ENCODE data around the gene PRDM15. TPM values are rescaled to one million over a fixed set of nuclear protein-coding genes. Genes with fewer than 3 reads are reported as not detected.

PRDM15 gene
- total and polyA plus RNA-seq, 2 donors (not counting 3 experiments of a cell fraction or from before 2014, with no cell fraction given) = 11.8 to 12.9 TPM

DNA sequence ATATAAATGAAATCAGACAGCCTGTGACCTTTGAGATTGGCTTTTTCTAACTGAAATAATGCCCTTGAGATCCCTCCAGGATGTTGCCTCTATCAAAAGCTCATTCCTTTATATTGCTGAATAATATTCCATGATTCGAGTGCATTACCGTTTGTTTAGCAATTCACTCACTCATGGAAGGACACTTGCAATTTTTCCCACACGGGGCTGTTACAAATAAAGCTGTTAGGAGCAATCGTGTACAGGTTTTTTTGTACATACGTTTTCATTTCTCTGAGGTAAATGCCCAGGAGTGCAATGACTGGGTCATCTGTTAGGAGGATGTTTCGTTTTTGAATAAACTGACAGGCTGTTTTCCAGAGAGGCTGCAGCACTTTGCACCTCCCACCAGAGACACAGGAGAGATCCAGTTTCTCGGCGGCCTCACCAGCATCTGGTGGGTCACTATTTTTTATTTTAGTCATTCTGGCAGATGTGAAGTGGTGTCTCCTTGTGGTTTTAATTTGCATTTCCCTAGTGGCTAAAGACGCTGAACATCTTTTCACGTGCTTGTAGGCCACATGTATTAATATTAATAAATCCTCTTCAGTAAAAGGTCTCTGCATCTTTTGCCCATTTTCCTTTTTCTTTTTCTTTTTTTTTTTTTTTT is 11.0 kb downstream of the PRDM15 start:
- H3K4me3 ChIP-seq (replicated peaks in 1 of 3; ENCODE audit: insufficient read depth in 1 of 3, low read depth in 1 of 3, low read length in 3 of 3) = no peak overlapping the region
- FAIRE-seq (no peak), DNase-seq (ENCODE audit: low read depth, low spot score) (no peak)
- no peak overlapping the region for H3K9ac ChIP-seq (replicated peaks; ENCODE audit: extremely low read depth, insufficient read depth, low read length)
- no TSS peak for BruUV-seq (replicated peaks)
- ChIA-PET POLR2A (no interaction called here), CTCF (interaction anchor here (0.7 to 1.6 kb wide), 3 partner anchors 27 to 249 kb away, joined by 3 to 4 read pairs (median 4); no protein-coding TSS in a partner anchor)
- peaks cover 3% of the 10 kb centered on the region for H3K79me2 ChIP-seq (ENCODE audit: control insufficient read depth, insufficient read depth, low read length)
- H3K36me3 ChIP-seq (ENCODE audit: control insufficient read depth in 2 of 2, extremely low read depth in 1 of 2, insufficient read depth in 2 of 2, low read length in 2 of 2) = no peaks in the 10 kb centered on the region
- no peaks in the 10 kb centered on the region for H3K4me1 ChIP-seq (ENCODE audit: control insufficient read depth, extremely low read depth, insufficient read depth, low read length)
- H3K27me3 ChIP-seq (ENCODE audit: control insufficient read depth in 2 of 2, insufficient read depth in 2 of 2, low read length in 2 of 2) = no peaks in the 10 kb centered on the region
- TF ChIP-seq CTCF (IDR thresholded peaks at IDR 0.05; ENCODE audit: extremely low read depth in 1 of 2, insufficient read depth in 1 of 2, low read depth in 1 of 2, low read length in 2 of 2) (no peak), MYC (IDR thresholded peaks at IDR 0.05; ENCODE audit: low read depth, low read length) (no peak), POLR2AphosphoS5 (IDR thresholded peaks at IDR 0.05; ENCODE audit: insufficient read depth, low read depth, low read length) (no peak), EZH2 (IDR thresholded peaks at IDR 0.05; ENCODE audit: borderline replicate concordance, low read depth, low read length, severe bottlenecking) (no peak), GATA2 (IDR thresholded peaks at IDR 0.05; ENCODE audit: insufficient read depth, insufficient read length, low read depth, low read length) (no peak), FOS (IDR thresholded peaks at IDR 0.05; ENCODE audit: borderline replicate concordance, insufficient read depth, low read length) (no peak), MAX (IDR thresholded peaks at IDR 0.05; ENCODE audit: insufficient read depth, insufficient read length) (no peak), JUN (IDR thresholded peaks at IDR 0.05; ENCODE audit: borderline replicate concordance, insufficient read depth, insufficient read length, low read depth) (no peak), POLR2A (IDR thresholded peaks at IDR 0.05; ENCODE audit: low read depth, low read length) (no peak)
- H3K27ac ChIP-seq (ENCODE audit: insufficient read depth, low read depth, low read length) = no peak overlapping the region
- H3K4me2 ChIP-seq (ENCODE audit: insufficient read depth, low read length) = no peak overlapping the region
- dilution Hi-C loops (cut with MboI; ENCODE audit: extremely low pct_ligation_motif_present, low sequenced_read_pairs) (no loop called here), intact Hi-C loops (cut with micrococcal nuclease) (no loop called here)
- no peaks in the 10 kb centered on the region for H4K20me1 ChIP-seq (replicated peaks; ENCODE audit: control insufficient read depth, extremely low read depth, insufficient read depth, low read length)
- H3K9me3 ChIP-seq (replicated peaks; ENCODE audit: control insufficient read depth, insufficient read depth, low read length) = no peaks in the 10 kb centered on the region
- H3K9me1 ChIP-seq (replicated peaks; ENCODE audit: control insufficient read depth, extremely low read depth, insufficient read depth, low read length) = no peaks in the 10 kb centered on the region
- no peak overlapping the region for H2AFZ ChIP-seq (ENCODE audit: low read depth, low read length)
